ENCODE results near the gene MCM7. TPM values are rescaled to one million over a fixed set of nuclear protein-coding genes. Genes with fewer than 3 reads are reported as not detected.

The MCM7 gene
- polyA plus RNA-seq, 1 experiment = 39.5 TPM

- POLR2A ChIA-PET = no interaction called here
- CTCF ChIA-PET = interaction anchor here (2.0 to 2.3 kb wide), 2 partner anchors 9 to 11 kb away, joined by 7 to 30 read pairs; no protein-coding TSS in a partner anchor
- H3K9me3 ChIP-seq (ENCODE audit: control insufficient read depth, insufficient read depth, low read length) = no peaks in the 10 kb centered on the region
- H3K27ac ChIP-seq (ENCODE audit: low read depth, low read length) = no peak overlapping the region
- no peak overlapping the region for H3K4me3 ChIP-seq (ENCODE audit: low read depth, low read length)
- TF ChIP-seq CTCF (IDR thresholded peaks at IDR 0.05; ENCODE audit: low read depth, low read length) = no peak
- peaks cover 3% of the 10 kb centered on the region for H3K27me3 ChIP-seq (ENCODE audit: control insufficient read depth, insufficient read depth, low read length)
- no peak for DNase-seq (ENCODE audit: low read depth, low spot score)
Observed at GRCh38 chr7:100142461-100142860, 41.3 kb upstream of the MCM7 start.

- POLR2A ChIA-PET = no interaction called here
- no peak for DNase-seq (ENCODE audit: low read depth, low spot score)
- peaks cover 3% of the 10 kb centered on the region for H3K27me3 ChIP-seq (ENCODE audit: control insufficient read depth, insufficient read depth, low read length)
- TF ChIP-seq CTCF (IDR thresholded peaks at IDR 0.05; ENCODE audit: low read depth, low read length) = no peak
- no peaks in the 10 kb centered on the region for H3K9me3 ChIP-seq (ENCODE audit: control insufficient read depth, insufficient read depth, low read length)
- H3K27ac ChIP-seq (ENCODE audit: low read depth, low read length) = no peak overlapping the region
- no peak overlapping the region for H3K4me3 ChIP-seq (ENCODE audit: low read depth, low read length)
- CTCF ChIA-PET = interaction anchor here (2.0 to 2.3 kb wide), 2 partner anchors 8 to 10 kb away, joined by 7 to 30 read pairs; no protein-coding TSS in a partner anchor
Observed at GRCh38 chr7:100141555-100141949, 40.4 kb upstream of the MCM7 start.

- Histone ChIP-seq H3K27ac (ENCODE audit: low read depth, low read length) (no peak overlapping the region), H3K27me3 (ENCODE audit: control insufficient read depth, insufficient read depth, low read length) (peaks cover 3% of the 10 kb centered on the region), H3K4me3 (ENCODE audit: low read depth, low read length) (no peak overlapping the region), H3K9me3 (ENCODE audit: control insufficient read depth, insufficient read depth, low read length) (no peaks in the 10 kb centered on the region)
- ChIA-PET CTCF (interaction anchor here (1.3 to 1.4 kb wide), 2 partner anchors 52 to 80 kb away, joined by 3 to 6 read pairs; no protein-coding TSS in a partner anchor), POLR2A (no interaction called here)
- no peak for DNase-seq (ENCODE audit: low read depth, low spot score)
- TF ChIP-seq CTCF (IDR thresholded peaks at IDR 0.05; ENCODE audit: low read depth, low read length) = no peak
Observed at GRCh38 chr7:100137851-100138760, 36.9 kb upstream of the MCM7 start.

GRCh38 chr7:100132697-100133151 is 31.5 kb upstream of the MCM7 start:
- Histone ChIP-seq H3K27ac (ENCODE audit: low read depth, low read length) (no peak overlapping the region), H3K4me3 (ENCODE audit: low read depth, low read length) (no peak overlapping the region), H3K27me3 (ENCODE audit: control insufficient read depth, insufficient read depth, low read length) (no peaks in the 10 kb centered on the region), H3K9me3 (ENCODE audit: control insufficient read depth, insufficient read depth, low read length) (no peaks in the 10 kb centered on the region)
- peak; percentile 98 for TF ChIP-seq CTCF (IDR thresholded peaks at IDR 0.05; ENCODE audit: low read depth, low read length)
- DNase-seq (ENCODE audit: low read depth, low spot score) = no peak
- ChIA-PET CTCF (interaction anchor here (0.6 to 5.4 kb wide), 31 partner anchors 9 to 317 kb away, joined by 3 to 65 read pairs (median 5); partner anchors contain the start of genes AP4M1, GAL3ST4, LAMTOR4 and PVRIG), POLR2A (no interaction called here)

GRCh38 chr7:100132126-100132525 is 30.9 kb upstream of the MCM7 start:
- Histone ChIP-seq H3K27me3 (ENCODE audit: control insufficient read depth, insufficient read depth, low read length) (no peaks in the 10 kb centered on the region), H3K9me3 (ENCODE audit: control insufficient read depth, insufficient read depth, low read length) (no peaks in the 10 kb centered on the region), H3K27ac (ENCODE audit: low read depth, low read length) (no peak overlapping the region), H3K4me3 (ENCODE audit: low read depth, low read length) (no peak overlapping the region)
- TF ChIP-seq CTCF (IDR thresholded peaks at IDR 0.05; ENCODE audit: low read depth, low read length) = no peak
- DNase-seq (ENCODE audit: low read depth, low spot score) = no peak
- ChIA-PET POLR2A (no interaction called here), CTCF (interaction anchor here (0.9 to 5.4 kb wide), 20 partner anchors 9 to 275 kb away, joined by 3 to 65 read pairs (median 8); partner anchors contain the start of genes GAL3ST4, GPC2, LAMTOR4 and PVRIG)
